GM19099 (cell line): ENCODE data around the gene GSTM4.
A peak's percentile ranks its signal among the peaks of the same experiment; 100 is the strongest.

ENCODE experiments used
- POLR2A ChIP-seq: IDR thresholded peaks from 3 replicates; pipeline ENCODE4 v1.6.1; 2011; ENCODE audit warnings: low read depth; ENCODE audit not compliant: insufficient read length; ENCODE audit errors: extremely low read depth

GSTM4 gene

GRCh38 chr1:109667452-109668122, 11.7 kb downstream of the GSTM4 start, which contains the start of gene GSTM2:
Gene GSTM2, plus strand, starts transcription at chr1:109668057. Its CDS starts 59 bp downstream, at chr1:109668116.
- peak; percentile 17 for TF ChIP-seq POLR2A

GRCh38 chr1:109668123-109668775, 12.3 kb downstream of the GSTM4 start:
- no peak for TF ChIP-seq POLR2A

GRCh38 chr1:109669246-109669948, 13.5 kb downstream of the GSTM4 start:
- no peak for TF ChIP-seq POLR2A

- no peak for TF ChIP-seq POLR2A
Measured at GRCh38 chr1:109671067-109671466, 15.2 kb downstream of the GSTM4 start.

- TF ChIP-seq POLR2A = no peak
Measured at GRCh38 chr1:109677459-109677858, 21.6 kb downstream of the GSTM4 start.

GRCh38 chr1:109687641-109688499, 32.0 kb downstream of the GSTM4 start, which contains the start of gene GSTM1:
Gene GSTM1, plus strand, starts transcription at chr1:109687817. Its CDS starts 57 bp downstream, at chr1:109687874.
- TF ChIP-seq POLR2A = peak; percentile 82

GRCh38 chr1:109689844-109690405, 34.0 kb downstream of the GSTM4 start:
- no peak for TF ChIP-seq POLR2A

GRCh38 chr1:109691759-109692158, 35.9 kb downstream of the GSTM4 start:
- TF ChIP-seq POLR2A = no peak

GRCh38 chr1:109697066-109697465, 41.2 kb downstream of the GSTM4 start:
- TF ChIP-seq POLR2A = no peak

GRCh38 chr1:109704173-109704572, 48.3 kb downstream of the GSTM4 start:
- no peak for TF ChIP-seq POLR2A

GRCh38 chr1:109705411-109705810, 49.5 kb downstream of the GSTM4 start:
- TF ChIP-seq POLR2A = no peak
